Kidney (tissue), 14 donors: ENCODE measurements around the gene ELMO2. TPM values are rescaled to one million over a fixed set of nuclear protein-coding genes. Genes with fewer than 3 reads are reported as not detected.

Source experiments
- DNase-seq, 5 donors: peaks; one replicate each; pipeline ENCODE4 v3.0.0-alpha.2; 2013 to 2020
- FAIRE-seq: peaks from 2 replicates; lab custom pipeline; 2012; peaks lifted over from hg19 to GRCh38; lab: Jason Lieb, UNC
- H3K27ac ChIP-seq, 2 donors: one replicate each; pipeline ENCODE4 v1.7.0; 2013; ENCODE audit warnings: low read depth in 2 of 2, low read length in 2 of 2, inconsistent platforms in 1 of 2
- H3K27me3 ChIP-seq: one replicate; pipeline ENCODE4 v1.7.1; 2013; ENCODE audit warnings: low read length, inconsistent platforms; ENCODE audit not compliant: control insufficient read depth, insufficient read depth
- H3K36me3 ChIP-seq, 3 donors: one replicate each; pipeline versions ENCODE4 v1.7.0 to v1.7.1; 2013; ENCODE audit warnings: low read length in 3 of 3, control low read depth in 1 of 3, inconsistent platforms in 1 of 3; ENCODE audit not compliant: insufficient read depth in 3 of 3, control insufficient read depth in 2 of 3
- H3K4me1 ChIP-seq, 3 donors: one replicate each; pipeline versions ENCODE4 v1.7.0 to v1.7.1; 2013; ENCODE audit warnings: low read length in 3 of 3, inconsistent platforms in 1 of 3, low read depth in 1 of 3; ENCODE audit not compliant: control insufficient read depth in 2 of 3, insufficient read depth in 2 of 3
- H3K4me3 ChIP-seq, 3 donors: one replicate each; pipeline versions ENCODE4 v1.7.0 to v1.8.1; 2013; ENCODE audit warnings: low read length in 3 of 3, control low read depth in 1 of 3, inconsistent platforms in 1 of 3
- H3K9ac ChIP-seq, 3 donors: one replicate each; pipeline versions ENCODE4 v1.7.0 to v1.7.1; 2013; ENCODE audit warnings: low read length in 3 of 3, control low read depth in 1 of 3, inconsistent platforms in 1 of 3
- H3K9me3 ChIP-seq, 3 donors: one replicate each; pipeline versions ENCODE4 v1.7.0 to v1.7.1; 2013; ENCODE audit warnings: low read length in 3 of 3, control low read depth in 1 of 3, inconsistent platforms in 1 of 3; ENCODE audit not compliant: control insufficient read depth in 2 of 3, insufficient read depth in 1 of 3
- CTCF ChIP-seq: IDR thresholded peaks from 3 replicates; pipeline ENCODE4 v1.5.1; 2012; ENCODE audit warnings: mild to moderate bottlenecking, moderate library complexity, borderline replicate concordance; ENCODE audit not compliant: insufficient read depth; ENCODE audit errors: extremely low read depth
- intact Hi-C: fragments of 100-400 bp; cut with DNase I; formaldehyde crosslinking; loops from one replicate; pipeline ENCODE4 v1.11.1; 2022
- polyA plus RNA-seq: library from polyadenylated mRNA; stranded (reverse); fragments of 350-450 nt; fragmentation: Illumina TruSeq; extraction: RNeasy Lipid Tissue Mini Kit (QIAGEN cat#74804); gene quantifications from one replicate; pipeline ENCODE4 v1.2.3, GENCODE V29; 2014; ENCODE audit warnings: low read depth, low replicate concordance; ENCODE audit not compliant: insufficient read depth
- total RNA-seq: library from RNA; stranded (reverse); fragmentation: NEBNext Ultra II Directional; extraction: Animal tissue kit (Norgen Biotek cat#: 25700); gene quantifications from one replicate; pipeline ENCODE4 v1.2.1, GENCODE V29; 2021
- donor health status: control.
- donor health status: control.
- donor health status: control.
- donor health status: control.
- donor health status: control.
- donor health status: DM: yes; HTN: yes; CAD: no.
- donor health status: Normal renal cell carcinoma (clear cell type).

The ELMO2 gene
- total and polyA plus RNA-seq, 2 donors from 2014 or later: 21.0 to 43.0 TPM

GRCh38 chr20:46339037-46339436 lies 67.4 kb downstream of the ELMO2 start:
- H3K36me3 ChIP-seq: no peaks in the 10 kb centered on the region
- no peak for FAIRE-seq
- peaks cover 18% of the 10 kb centered on the region for H3K27me3 ChIP-seq
- H3K9me3 ChIP-seq: no peaks in the 10 kb centered on the region
- peaks cover 0 to 8% (median 0%) of the 10 kb centered on the region in 3 donors for H3K4me1 ChIP-seq
- TF ChIP-seq CTCF: no peak
- H3K9ac ChIP-seq: no peak overlapping the region
- H3K27ac ChIP-seq: no peak overlapping the region
- no peak for DNase-seq
- intact Hi-C loops: no loop called here
- no peak overlapping the region for H3K4me3 ChIP-seq

DNA sequence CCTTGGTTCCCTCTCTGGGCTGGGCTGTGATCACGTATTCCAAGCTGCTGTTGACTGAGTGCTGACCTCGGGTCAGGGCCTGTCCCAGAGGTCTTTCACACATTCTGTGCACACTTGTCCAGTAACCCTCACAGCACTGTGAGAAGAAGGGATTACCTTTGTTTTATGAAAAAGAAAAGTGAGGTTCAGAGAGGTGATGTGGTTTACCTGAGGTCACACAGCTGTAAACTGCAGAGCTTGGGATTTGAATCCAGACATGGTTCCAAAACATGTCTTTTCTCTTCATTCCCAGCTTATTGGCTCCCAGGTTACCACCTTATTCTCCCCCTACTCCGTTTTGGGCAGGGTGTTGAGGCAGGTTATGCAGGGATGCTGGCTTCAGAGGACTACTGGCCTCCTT lies 69.7 kb downstream of the ELMO2 start:
- Histone ChIP-seq H3K27ac (no peak overlapping the region), H3K9me3 (no peaks in the 10 kb centered on the region), H3K9ac (no peak overlapping the region), H3K27me3 (peaks cover 8% of the 10 kb centered on the region), H3K36me3 (no peaks in the 10 kb centered on the region), H3K4me3 (no peak overlapping the region), H3K4me1 (no peaks in the 10 kb centered on the region)
- DNase-seq (no peak), FAIRE-seq (no peak)
- intact Hi-C loops: no loop called here
- no peak for TF ChIP-seq CTCF

- H3K9ac ChIP-seq: no peak overlapping the region
- H3K9me3 ChIP-seq: no peaks in the 10 kb centered on the region
- no peak for FAIRE-seq
- H3K27me3 ChIP-seq: peaks cover 2% of the 10 kb centered on the region
- no peaks in the 10 kb centered on the region for H3K36me3 ChIP-seq
- H3K4me1 ChIP-seq: peaks cover 0 to 2% (median 0%) of the 10 kb centered on the region in 3 donors
- no peak for TF ChIP-seq CTCF
- no peak overlapping the region for H3K4me3 ChIP-seq
- no peak for DNase-seq
- intact Hi-C loops: no loop called here
- H3K27ac ChIP-seq: no peak overlapping the region
Observed at GRCh38 chr20:46334303-46334904, 72.0 kb downstream of the ELMO2 start.
